Kidney epithelial cell (primary cell): ENCODE results near the gene PI4KA. TPM values are rescaled to one million over a fixed set of nuclear protein-coding genes. Genes with fewer than 3 reads are reported as not detected.

Experiments used
- DNase-seq: peaks from one replicate; pipeline ENCODE4 v3.0.0-alpha.2; 2010; ENCODE audit warnings: low read depth
- H3K27me3 ChIP-seq: 2 replicates; pipeline ENCODE4 v1.6.0; 2011; ENCODE audit warnings: low read length; ENCODE audit not compliant: control insufficient read depth, insufficient read depth
- H3K36me3 ChIP-seq: 2 replicates; pipeline ENCODE4 v1.5.1; 2011; ENCODE audit warnings: low read length; ENCODE audit not compliant: control insufficient read depth, insufficient read depth
- H3K4me3 ChIP-seq: 2 replicates; pipeline ENCODE4 v1.5.1; 2011; ENCODE audit warnings: low read depth, mild to moderate bottlenecking, control low read depth, low read length
- CTCF ChIP-seq: IDR thresholded peaks from 2 replicates; pipeline ENCODE4 v1.5.1; 2011; ENCODE audit warnings: mild to moderate bottlenecking, moderate library complexity, low read length, control low read depth, inconsistent platforms; ENCODE audit not compliant: insufficient read depth, poor library complexity, severe bottlenecking
- total RNA-seq: library from RNA; depleted of rRNA; stranded (reverse); fragments of >200 nt; gene quantifications from 2 replicates; pipeline ENCODE4 v1.2.3, GENCODE V29; 2015

Gene PI4KA
- total RNA-seq, 1 donor from 2014 or later: 50.6 TPM

- DNase-seq: no peak
- Histone ChIP-seq H3K27me3 (no peaks in the 10 kb centered on the region), H3K4me3 (no peak overlapping the region), H3K36me3 (no peaks in the 10 kb centered on the region)
- TF ChIP-seq CTCF: no peak
These were observed 6.7 kb upstream of the PI4KA start for GRCh38 chr22:20865331-20865730.

- no peak for DNase-seq
- Histone ChIP-seq H3K36me3 (no peaks in the 10 kb centered on the region), H3K27me3 (no peaks in the 10 kb centered on the region), H3K4me3 (no peak overlapping the region)
- no peak for TF ChIP-seq CTCF
These were observed 5.7 kb upstream of the PI4KA start for GRCh38 chr22:20864186-20864908.

DNA sequence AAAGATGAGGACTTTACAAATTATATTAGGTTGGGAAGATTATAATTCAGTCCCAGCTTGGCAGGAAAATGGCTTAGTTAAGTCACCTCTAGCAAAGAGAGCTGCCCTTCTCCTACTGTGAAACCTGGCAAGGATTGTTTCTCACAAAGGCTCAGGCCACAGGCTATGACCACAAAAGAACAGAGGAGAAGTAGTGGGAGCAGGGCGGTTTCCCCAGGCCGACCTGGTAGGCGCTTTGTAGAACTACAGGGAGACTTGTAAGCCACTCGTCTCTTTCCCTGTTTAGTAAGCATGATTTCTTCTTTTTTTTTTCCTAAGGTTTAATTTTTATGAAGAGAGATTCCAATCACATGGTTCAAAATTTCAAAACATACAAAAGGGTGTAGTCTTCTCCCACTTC lies 4.8 kb upstream of the PI4KA start:
- no peak for DNase-seq
- Histone ChIP-seq H3K36me3 (no peaks in the 10 kb centered on the region), H3K4me3 (no peak overlapping the region), H3K27me3 (no peaks in the 10 kb centered on the region)
- TF ChIP-seq CTCF: no peak

GRCh38 chr22:20862540-20862939 lies 3.9 kb upstream of the PI4KA start:
- DNase-seq: no peak
- H3K27me3 ChIP-seq: no peaks in the 10 kb centered on the region
- no peak for TF ChIP-seq CTCF
- no peak overlapping the region for H3K4me3 ChIP-seq
- H3K36me3 ChIP-seq: no peaks in the 10 kb centered on the region

GRCh38 chr22:20859615-20860014 lies 1.0 kb upstream of the PI4KA start:
- peak overlapping the region; percentile 77 for H3K4me3 ChIP-seq
- TF ChIP-seq CTCF: no peak

More at GRCh38 chr22:20859615-20860014, 1.0 kb upstream of the PI4KA start:
- no peaks in the 10 kb centered on the region for H3K36me3 ChIP-seq
- no peak for DNase-seq
- H3K27me3 ChIP-seq: no peaks in the 10 kb centered on the region
